ENCODE data around the gene CACNA2D4. TPM values are rescaled to one million over a fixed set of nuclear protein-coding genes. Genes with fewer than 3 reads are reported as not detected.

The CACNA2D4 gene
- total and polyA plus RNA-seq, 4 donors, result 1.5 to 12.6 (median 7.3) TPM

- H3K4me3 ChIP-seq, result no peak overlapping the region
- ATAC-seq (ENCODE audit: insufficient read depth, low FRiP score), result no peak
- H3K9ac ChIP-seq (ENCODE audit: insufficient read depth in 1 of 2, low read length in 2 of 2), result no peak overlapping the region
- WGBS, 2 donors, result 57 to 63% methylated on average over 8 to 11 of the region's 11 CpGs
- H3K27me3 ChIP-seq (ENCODE audit: control insufficient read depth in 3 of 3, insufficient read depth in 3 of 3, low read length in 2 of 3), result peaks cover 0 to 7% (median 0%) of the 10 kb centered on the region in 3 donors
- no peaks in the 10 kb centered on the region for H3K36me3 ChIP-seq (ENCODE audit: control insufficient read depth in 4 of 4, insufficient read depth in 4 of 4, low read length in 4 of 4)
- TF ChIP-seq CTCF (IDR thresholded peaks at IDR 0.05; ENCODE audit: control extremely low read depth, extremely low read depth), result no peak
- peaks cover 0 to 3% (median 0%) of the 10 kb centered on the region in 5 donors for H3K4me1 ChIP-seq (ENCODE audit: control insufficient read depth in 5 of 5, insufficient read depth in 5 of 5, low read length in 5 of 5)
- no peak overlapping the region for H3K27ac ChIP-seq (ENCODE audit: low read depth in 1 of 2, low read length in 1 of 2)
- DNase-seq, result no peak
- no peaks in the 10 kb centered on the region for H3K9me3 ChIP-seq (ENCODE audit: control insufficient read depth in 4 of 4, insufficient read depth in 3 of 4, low read length in 3 of 4)
These were observed 11.7 kb upstream of the CACNA2D4 start for GRCh38 chr12:1929985-1930802.

- H3K4me1 ChIP-seq (ENCODE audit: control insufficient read depth in 5 of 5, insufficient read depth in 5 of 5, low read length in 5 of 5), result peaks cover 0 to 3% (median 0%) of the 10 kb centered on the region in 5 donors
- no peak overlapping the region for H3K9ac ChIP-seq (ENCODE audit: insufficient read depth in 1 of 2, low read length in 2 of 2)
- H3K9me3 ChIP-seq (ENCODE audit: control insufficient read depth in 4 of 4, insufficient read depth in 3 of 4, low read length in 3 of 4), result no peaks in the 10 kb centered on the region
- peaks cover 0 to 7% (median 0%) of the 10 kb centered on the region in 3 donors for H3K27me3 ChIP-seq (ENCODE audit: control insufficient read depth in 3 of 3, insufficient read depth in 3 of 3, low read length in 2 of 3)
- ATAC-seq (ENCODE audit: insufficient read depth, low FRiP score) (no peak), DNase-seq (no peak)
- no peak for TF ChIP-seq CTCF (IDR thresholded peaks at IDR 0.05; ENCODE audit: control extremely low read depth, extremely low read depth)
- no peak overlapping the region for H3K4me3 ChIP-seq
- 85 to 86% methylated on average over 11 of the region's 11 CpGs for WGBS, 2 donors
- no peak overlapping the region for H3K27ac ChIP-seq (ENCODE audit: low read depth in 1 of 2, low read length in 1 of 2)
- no peaks in the 10 kb centered on the region for H3K36me3 ChIP-seq (ENCODE audit: control insufficient read depth in 4 of 4, insufficient read depth in 4 of 4, low read length in 4 of 4)
These were observed 11.0 kb upstream of the CACNA2D4 start for GRCh38 chr12:1929241-1929984.

DNA sequence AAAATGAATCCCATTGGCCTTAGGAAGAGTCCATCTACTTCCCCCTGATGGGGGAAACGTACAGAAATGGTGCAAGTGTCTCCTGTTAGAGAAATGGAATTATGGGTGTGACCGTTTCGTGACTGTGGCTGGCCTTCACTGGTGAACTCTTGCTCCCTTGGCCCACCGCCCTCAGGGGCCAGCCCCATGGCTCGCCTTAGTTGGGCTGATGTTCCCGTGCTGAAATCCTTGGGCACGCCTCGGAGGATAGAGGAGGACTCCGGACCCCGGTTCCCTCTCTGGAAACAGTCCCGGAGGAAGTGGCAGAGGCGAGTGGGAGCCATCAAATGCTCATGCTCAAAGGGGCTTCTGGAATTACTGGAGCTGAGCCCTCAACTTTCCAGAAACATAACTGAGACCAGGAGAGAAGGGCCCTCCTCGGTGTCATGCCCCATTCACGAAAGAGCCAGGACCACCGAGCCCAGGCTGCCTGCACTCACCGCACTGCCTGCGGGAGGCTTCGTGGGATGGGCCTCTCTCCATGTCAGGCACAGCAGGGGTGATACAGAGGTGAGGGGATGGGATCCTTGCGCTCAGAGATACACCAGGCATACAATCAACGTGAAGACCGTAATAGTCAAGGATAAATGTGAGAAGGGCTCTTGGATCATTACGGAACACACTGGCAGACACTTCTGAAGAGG lies 10.1 kb upstream of the CACNA2D4 start:
- no peak overlapping the region for H3K9ac ChIP-seq (ENCODE audit: insufficient read depth in 1 of 2, low read length in 2 of 2)
- DNase-seq (no peak), ATAC-seq (ENCODE audit: insufficient read depth, low FRiP score) (no peak)
- H3K27ac ChIP-seq (ENCODE audit: low read depth in 1 of 2, low read length in 1 of 2), result no peak overlapping the region
- no peak overlapping the region for H3K4me3 ChIP-seq
- H3K27me3 ChIP-seq (ENCODE audit: control insufficient read depth in 3 of 3, insufficient read depth in 3 of 3, low read length in 2 of 3), result peaks cover 0 to 7% (median 0%) of the 10 kb centered on the region in 3 donors
- 88 to 91% methylated on average over 22 of the region's 22 CpGs for WGBS, 2 donors
- no peaks in the 10 kb centered on the region for H3K36me3 ChIP-seq (ENCODE audit: control insufficient read depth in 4 of 4, insufficient read depth in 4 of 4, low read length in 4 of 4)
- peaks cover 0 to 3% (median 0%) of the 10 kb centered on the region in 5 donors for H3K4me1 ChIP-seq (ENCODE audit: control insufficient read depth in 5 of 5, insufficient read depth in 5 of 5, low read length in 5 of 5)
- no peak for TF ChIP-seq CTCF (IDR thresholded peaks at IDR 0.05; ENCODE audit: control extremely low read depth, extremely low read depth)
- H3K9me3 ChIP-seq (ENCODE audit: control insufficient read depth in 4 of 4, insufficient read depth in 3 of 4, low read length in 3 of 4), result no peaks in the 10 kb centered on the region
